ENCODE data around the gene NAALADL2.
"Not testable (repeated sequence)": the region's sequence is repeated elsewhere in the genome, so short reads cannot be mapped to it uniquely, and the experiment has no call there.

NAALADL2 gene

GRCh38 chr3:175357758-175358157 is 498.6 kb downstream of the NAALADL2 start:
- Histone ChIP-seq H3K9me3 (ENCODE audit: control insufficient read depth, insufficient read depth, low read length) (no peaks in the 10 kb centered on the region), H3K27ac (ENCODE audit: low read depth, low read length) (no peak overlapping the region), H3K4me3 (ENCODE audit: low read depth, low read length) (no peak overlapping the region), H3K4me1 (ENCODE audit: control insufficient read depth, insufficient read depth, low read length) (no peaks in the 10 kb centered on the region), H3K36me3 (ENCODE audit: control insufficient read depth, insufficient read depth, low read length) (no peaks in the 10 kb centered on the region), H3K27me3 (ENCODE audit: control insufficient read depth, insufficient read depth, low read length) (no peaks in the 10 kb centered on the region), H3K9ac (ENCODE audit: low read depth, low read length) (no peak overlapping the region)

- H3K4me3 ChIP-seq (ENCODE audit: low read depth, low read length): no peak overlapping the region
- no peaks in the 10 kb centered on the region for H3K9me3 ChIP-seq (ENCODE audit: control insufficient read depth, insufficient read depth, low read length)
- no peak overlapping the region for H3K27ac ChIP-seq (ENCODE audit: low read depth, low read length)
- no peaks in the 10 kb centered on the region for H3K27me3 ChIP-seq (ENCODE audit: control insufficient read depth, insufficient read depth, low read length)
- H3K4me1 ChIP-seq (ENCODE audit: control insufficient read depth, insufficient read depth, low read length): no peaks in the 10 kb centered on the region
- no peak overlapping the region for H3K9ac ChIP-seq (ENCODE audit: low read depth, low read length)
- H3K36me3 ChIP-seq (ENCODE audit: control insufficient read depth, insufficient read depth, low read length): no peaks in the 10 kb centered on the region
Measured at GRCh38 chr3:175358935-175359334, 499.8 kb downstream of the NAALADL2 start.

GRCh38 chr3:175370426-175370825 is 511.3 kb downstream of the NAALADL2 start:
- H3K27ac ChIP-seq (ENCODE audit: low read depth, low read length); H3K27me3 ChIP-seq (ENCODE audit: control insufficient read depth, insufficient read depth, low read length); H3K9ac ChIP-seq (ENCODE audit: low read depth, low read length); H3K9me3 ChIP-seq (ENCODE audit: control insufficient read depth, insufficient read depth, low read length); H3K36me3 ChIP-seq (ENCODE audit: control insufficient read depth, insufficient read depth, low read length); H3K4me1 ChIP-seq (ENCODE audit: control insufficient read depth, insufficient read depth, low read length); H3K4me3 ChIP-seq (ENCODE audit: low read depth, low read length): not testable (repeated sequence)

- H3K27ac ChIP-seq (ENCODE audit: low read depth, low read length); H3K9ac ChIP-seq (ENCODE audit: low read depth, low read length); H3K9me3 ChIP-seq (ENCODE audit: control insufficient read depth, insufficient read depth, low read length); H3K4me3 ChIP-seq (ENCODE audit: low read depth, low read length); H3K4me1 ChIP-seq (ENCODE audit: control insufficient read depth, insufficient read depth, low read length); H3K36me3 ChIP-seq (ENCODE audit: control insufficient read depth, insufficient read depth, low read length); H3K27me3 ChIP-seq (ENCODE audit: control insufficient read depth, insufficient read depth, low read length): not testable (repeated sequence)
Measured at GRCh38 chr3:175371187-175371586, 512.1 kb downstream of the NAALADL2 start.

- Histone ChIP-seq H3K4me3 (ENCODE audit: low read depth, low read length) (no peak overlapping the region), H3K36me3 (ENCODE audit: control insufficient read depth, insufficient read depth, low read length) (no peaks in the 10 kb centered on the region), H3K4me1 (ENCODE audit: control insufficient read depth, insufficient read depth, low read length) (no peaks in the 10 kb centered on the region), H3K9me3 (ENCODE audit: control insufficient read depth, insufficient read depth, low read length) (no peaks in the 10 kb centered on the region), H3K9ac (ENCODE audit: low read depth, low read length) (no peak overlapping the region), H3K27me3 (ENCODE audit: control insufficient read depth, insufficient read depth, low read length) (no peaks in the 10 kb centered on the region), H3K27ac (ENCODE audit: low read depth, low read length) (no peak overlapping the region)
Measured at GRCh38 chr3:175374705-175375104, 515.6 kb downstream of the NAALADL2 start.

GRCh38 chr3:175378348-175378747 is 519.2 kb downstream of the NAALADL2 start:
- no peaks in the 10 kb centered on the region for H3K36me3 ChIP-seq (ENCODE audit: control insufficient read depth, insufficient read depth, low read length)
- no peaks in the 10 kb centered on the region for H3K4me1 ChIP-seq (ENCODE audit: control insufficient read depth, insufficient read depth, low read length)
- H3K27me3 ChIP-seq (ENCODE audit: control insufficient read depth, insufficient read depth, low read length): no peaks in the 10 kb centered on the region
- no peak overlapping the region for H3K4me3 ChIP-seq (ENCODE audit: low read depth, low read length)
- H3K9ac ChIP-seq (ENCODE audit: low read depth, low read length): no peak overlapping the region
- H3K27ac ChIP-seq (ENCODE audit: low read depth, low read length): no peak overlapping the region
- no peaks in the 10 kb centered on the region for H3K9me3 ChIP-seq (ENCODE audit: control insufficient read depth, insufficient read depth, low read length)

- Histone ChIP-seq H3K27ac (ENCODE audit: low read depth, low read length) (no peak overlapping the region), H3K9ac (ENCODE audit: low read depth, low read length) (no peak overlapping the region), H3K9me3 (ENCODE audit: control insufficient read depth, insufficient read depth, low read length) (no peaks in the 10 kb centered on the region), H3K4me1 (ENCODE audit: control insufficient read depth, insufficient read depth, low read length) (peaks cover 4% of the 10 kb centered on the region; the same call in 1 of the 2 replicates), H3K36me3 (ENCODE audit: control insufficient read depth, insufficient read depth, low read length) (no peaks in the 10 kb centered on the region), H3K27me3 (ENCODE audit: control insufficient read depth, insufficient read depth, low read length) (no peaks in the 10 kb centered on the region), H3K4me3 (ENCODE audit: low read depth, low read length) (no peak overlapping the region)
Measured at GRCh38 chr3:175381685-175382084, 522.6 kb downstream of the NAALADL2 start.

- no peaks in the 10 kb centered on the region for H3K9me3 ChIP-seq (ENCODE audit: control insufficient read depth, insufficient read depth, low read length)
- H3K36me3 ChIP-seq (ENCODE audit: control insufficient read depth, insufficient read depth, low read length): no peaks in the 10 kb centered on the region
- no peak overlapping the region for H3K9ac ChIP-seq (ENCODE audit: low read depth, low read length)
- H3K4me1 ChIP-seq (ENCODE audit: control insufficient read depth, insufficient read depth, low read length): peaks cover 4% of the 10 kb centered on the region; the same call in 1 of the 2 replicates
- no peak overlapping the region for H3K4me3 ChIP-seq (ENCODE audit: low read depth, low read length)
- no peaks in the 10 kb centered on the region for H3K27me3 ChIP-seq (ENCODE audit: control insufficient read depth, insufficient read depth, low read length)
- no peak overlapping the region for H3K27ac ChIP-seq (ENCODE audit: low read depth, low read length)
Measured at GRCh38 chr3:175383371-175383770, 524.2 kb downstream of the NAALADL2 start.

- H3K4me1 ChIP-seq (ENCODE audit: control insufficient read depth, insufficient read depth, low read length): peaks cover 4% of the 10 kb centered on the region; the same call in 1 of the 2 replicates
- H3K27me3 ChIP-seq (ENCODE audit: control insufficient read depth, insufficient read depth, low read length): no peaks in the 10 kb centered on the region
- H3K27ac ChIP-seq (ENCODE audit: low read depth, low read length): no peak overlapping the region
- H3K9ac ChIP-seq (ENCODE audit: low read depth, low read length): no peak overlapping the region
- no peaks in the 10 kb centered on the region for H3K36me3 ChIP-seq (ENCODE audit: control insufficient read depth, insufficient read depth, low read length)
- no peaks in the 10 kb centered on the region for H3K9me3 ChIP-seq (ENCODE audit: control insufficient read depth, insufficient read depth, low read length)
- H3K4me3 ChIP-seq (ENCODE audit: low read depth, low read length): no peak overlapping the region
Measured at GRCh38 chr3:175383813-175384212, 524.7 kb downstream of the NAALADL2 start.

- H3K9me3 ChIP-seq (ENCODE audit: control insufficient read depth, insufficient read depth, low read length): no peaks in the 10 kb centered on the region
- H3K27me3 ChIP-seq (ENCODE audit: control insufficient read depth, insufficient read depth, low read length): no peaks in the 10 kb centered on the region
- no peak overlapping the region for H3K9ac ChIP-seq (ENCODE audit: low read depth, low read length)
- peaks cover 4% of the 10 kb centered on the region; the same call in 1 of the 2 replicates for H3K4me1 ChIP-seq (ENCODE audit: control insufficient read depth, insufficient read depth, low read length)
- no peak overlapping the region for H3K27ac ChIP-seq (ENCODE audit: low read depth, low read length)
- H3K4me3 ChIP-seq (ENCODE audit: low read depth, low read length): no peak overlapping the region
- no peaks in the 10 kb centered on the region for H3K36me3 ChIP-seq (ENCODE audit: control insufficient read depth, insufficient read depth, low read length)
Measured at GRCh38 chr3:175384569-175384968, 525.4 kb downstream of the NAALADL2 start.

GRCh38 chr3:175386630-175387029 is 527.5 kb downstream of the NAALADL2 start:
- no peaks in the 10 kb centered on the region for H3K36me3 ChIP-seq (ENCODE audit: control insufficient read depth, insufficient read depth, low read length)
- H3K4me1 ChIP-seq (ENCODE audit: control insufficient read depth, insufficient read depth, low read length): peaks cover 11% of the 10 kb centered on the region
- no peak overlapping the region for H3K27ac ChIP-seq (ENCODE audit: low read depth, low read length)
- no peak overlapping the region for H3K9ac ChIP-seq (ENCODE audit: low read depth, low read length)
- H3K9me3 ChIP-seq (ENCODE audit: control insufficient read depth, insufficient read depth, low read length): no peaks in the 10 kb centered on the region
- H3K4me3 ChIP-seq (ENCODE audit: low read depth, low read length): no peak overlapping the region
- H3K27me3 ChIP-seq (ENCODE audit: control insufficient read depth, insufficient read depth, low read length): no peaks in the 10 kb centered on the region

- Histone ChIP-seq H3K27me3 (ENCODE audit: control insufficient read depth, insufficient read depth, low read length) (no peaks in the 10 kb centered on the region), H3K4me3 (ENCODE audit: low read depth, low read length) (no peak overlapping the region), H3K4me1 (ENCODE audit: control insufficient read depth, insufficient read depth, low read length) (peaks cover 7% of the 10 kb centered on the region), H3K9me3 (ENCODE audit: control insufficient read depth, insufficient read depth, low read length) (no peaks in the 10 kb centered on the region), H3K9ac (ENCODE audit: low read depth, low read length) (no peak overlapping the region), H3K27ac (ENCODE audit: low read depth, low read length) (no peak overlapping the region), H3K36me3 (ENCODE audit: control insufficient read depth, insufficient read depth, low read length) (no peaks in the 10 kb centered on the region)
Measured at GRCh38 chr3:175389560-175389959, 530.4 kb downstream of the NAALADL2 start.

All from HUES48 (cell line).